MM.1S (cell line): ENCODE measurements around the gene SLCO2B1.
A peak's percentile ranks its signal among the peaks of the same experiment; 100 is the strongest.

Experiments used
- DNase-seq: peaks from one replicate; pipeline ENCODE4 v3.0.0-alpha.2; 2015
- H2AFZ ChIP-seq: fragments of 300-600 bp; sonication (generic); 2 replicates; pipeline ENCODE4 v1.6.0; 2016; ENCODE audit warnings: antibody characterized with exemption, low read length
- H3F3A ChIP-seq: fragments of 300-600 bp; sonication (generic); 2 replicates; pipeline ENCODE4 v1.6.1; 2016; ENCODE audit warnings: mild to moderate bottlenecking, antibody characterized with exemption, low read length, moderate library complexity, mixed read lengths; ENCODE audit not compliant: insufficient read depth
- H3K27ac ChIP-seq: fragments of 300-600 bp; sonication (generic); 2 replicates; pipeline ENCODE4 v1.5.1; 2016; ENCODE audit warnings: mild to moderate bottlenecking, low read length
- H3K27me3 ChIP-seq: fragments of 300-600 bp; sonication (generic); replicated peaks from 2 replicates; pipeline ENCODE4 v1.6.0; 2016; ENCODE audit warnings: low read length; ENCODE audit not compliant: insufficient read depth
- H3K36me3 ChIP-seq: fragments of 300-600 bp; sonication (generic); replicated peaks from 2 replicates; pipeline ENCODE4 v1.6.1; 2016; ENCODE audit warnings: mild to moderate bottlenecking, low read length, mixed read lengths; ENCODE audit not compliant: insufficient read depth
- H3K4me1 ChIP-seq: fragments of 300-600 bp; sonication (generic); 2 replicates; pipeline ENCODE4 v1.6.1; 2016; ENCODE audit warnings: low read length, mixed read lengths
- H3K4me2 ChIP-seq: fragments of 300-600 bp; sonication (generic); 2 replicates; pipeline ENCODE4 v1.6.0; 2016; ENCODE audit warnings: low read depth, low read length
- H3K4me3 ChIP-seq: fragments of 300-600 bp; sonication (generic); 2 replicates; pipeline ENCODE4 v1.5.1; 2016; ENCODE audit warnings: low read length, mixed read lengths
- H3K79me2 ChIP-seq: fragments of 300-600 bp; sonication (generic); 2 replicates; pipeline ENCODE4 v1.6.1; 2016; ENCODE audit warnings: mixed run types, low read length, mixed read lengths
- H3K9ac ChIP-seq: fragments of 300-600 bp; sonication (generic); 2 replicates; pipeline ENCODE4 v1.6.1; 2016; ENCODE audit warnings: low read length, mixed read lengths
- H3K9me2 ChIP-seq: fragments of 300-600 bp; sonication (generic); replicated peaks from 2 replicates; pipeline ENCODE4 v1.6.1; 2016; ENCODE audit warnings: mild to moderate bottlenecking, low read length, mixed read lengths; ENCODE audit not compliant: insufficient read depth
- H3K9me3 ChIP-seq: fragments of 300-600 bp; sonication (generic); replicated peaks from 2 replicates; pipeline ENCODE4 v1.6.1; 2016; ENCODE audit warnings: mild to moderate bottlenecking, low read length, mixed read lengths; ENCODE audit not compliant: insufficient read depth
- H4K20me1 ChIP-seq: fragments of 300-600 bp; sonication (generic); 2 replicates; pipeline ENCODE4 v1.6.1; 2016; ENCODE audit warnings: mild to moderate bottlenecking, low read length, moderate library complexity, mixed read lengths; ENCODE audit not compliant: insufficient read depth
- CTCF ChIP-seq: fragments of 300-600 bp; sonication (generic); IDR thresholded peaks from 2 replicates; pipeline ENCODE4 v1.5.1; 2016; ENCODE audit warnings: antibody characterized with exemption, low read length, mixed read lengths
- EZH2 ChIP-seq: fragments of 300-600 bp; sonication (generic); optimal IDR thresholded peaks from 2 replicates; pipeline ENCODE3; 2017; ENCODE audit warnings: low read depth, mild to moderate bottlenecking, antibody characterized with exemption, low read length, mixed read lengths
- EZH2phosphoT487 ChIP-seq: fragments of 300-600 bp; sonication (generic); IDR thresholded peaks from 2 replicates; pipeline ENCODE4 v1.6.1; 2018; ENCODE audit warnings: antibody characterized with exemption, low read length

Gene SLCO2B1

GRCh38 chr11:75225794-75226193 is 74.9 kb downstream of the SLCO2B1 start:
- TF ChIP-seq EZH2phosphoT487 (no peak), EZH2 (no peak)
- DNase-seq: no peak
- no peaks in the 10 kb centered on the region for H3K36me3 ChIP-seq
- no peaks in the 10 kb centered on the region for H3K9me3 ChIP-seq
- H3K79me2 ChIP-seq: no peaks in the 10 kb centered on the region
- H3K9ac ChIP-seq: no peak overlapping the region
- H3K27ac ChIP-seq: no peak overlapping the region
- H3K4me2 ChIP-seq: no peak overlapping the region
- no peaks in the 10 kb centered on the region for H3F3A ChIP-seq
- H3K4me1 ChIP-seq: no peaks in the 10 kb centered on the region
- H3K4me3 ChIP-seq: no peak overlapping the region
- no peaks in the 10 kb centered on the region for H4K20me1 ChIP-seq
- no peak overlapping the region for H2AFZ ChIP-seq
- no peaks in the 10 kb centered on the region; the same call in none of the 2 replicates for H3K27me3 ChIP-seq
- no peaks in the 10 kb centered on the region for H3K9me2 ChIP-seq

GRCh38 chr11:75229466-75229865 is 78.6 kb downstream of the SLCO2B1 start:
- no peak overlapping the region for H3K4me3 ChIP-seq
- H3K36me3 ChIP-seq: no peaks in the 10 kb centered on the region
- H3K9me2 ChIP-seq: no peaks in the 10 kb centered on the region
- no peaks in the 10 kb centered on the region for H3K9me3 ChIP-seq
- DNase-seq: no peak
- TF ChIP-seq CTCF (no peak), EZH2phosphoT487 (no peak)
- no peaks in the 10 kb centered on the region for H4K20me1 ChIP-seq
- H3F3A ChIP-seq: no peaks in the 10 kb centered on the region
- H3K4me2 ChIP-seq: no peak overlapping the region
- no peaks in the 10 kb centered on the region for H3K4me1 ChIP-seq
- H3K79me2 ChIP-seq: no peaks in the 10 kb centered on the region
- H3K27me3 ChIP-seq: peaks cover 11% of the 10 kb centered on the region
- no peak overlapping the region for H3K9ac ChIP-seq
- H3K27ac ChIP-seq: no peak overlapping the region
- H2AFZ ChIP-seq: no peak overlapping the region

- no peak overlapping the region for H3K9ac ChIP-seq
- H3K27me3 ChIP-seq: peaks cover 17% of the 10 kb centered on the region
- H3K9me2 ChIP-seq: no peaks in the 10 kb centered on the region
- H3K27ac ChIP-seq: no peak overlapping the region
- H3K79me2 ChIP-seq: no peaks in the 10 kb centered on the region
- no peak overlapping the region for H3K4me2 ChIP-seq
- H3K9me3 ChIP-seq: no peaks in the 10 kb centered on the region
- no peak overlapping the region for H3K4me3 ChIP-seq
- no peak for DNase-seq
- TF ChIP-seq EZH2 (no peak), EZH2phosphoT487 (no peak), CTCF (no peak)
- no peaks in the 10 kb centered on the region for H4K20me1 ChIP-seq
- H2AFZ ChIP-seq: no peak overlapping the region
- H3F3A ChIP-seq: no peaks in the 10 kb centered on the region
- H3K36me3 ChIP-seq: no peaks in the 10 kb centered on the region
- H3K4me1 ChIP-seq: no peaks in the 10 kb centered on the region
These were observed 79.7 kb downstream of the SLCO2B1 start for GRCh38 chr11:75230621-75231020.

GRCh38 chr11:75233754-75234172 is 82.9 kb downstream of the SLCO2B1 start:
- Histone ChIP-seq H3K27ac (no peak overlapping the region), H2AFZ (no peak overlapping the region), H4K20me1 (no peaks in the 10 kb centered on the region), H3F3A (no peaks in the 10 kb centered on the region), H3K9ac (no peak overlapping the region), H3K4me2 (no peak overlapping the region), H3K79me2 (no peaks in the 10 kb centered on the region), H3K27me3 (peaks cover 47% of the 10 kb centered on the region), H3K9me3 (no peaks in the 10 kb centered on the region), H3K4me3 (no peak overlapping the region), H3K9me2 (no peaks in the 10 kb centered on the region), H3K4me1 (no peaks in the 10 kb centered on the region), H3K36me3 (no peaks in the 10 kb centered on the region)
- TF ChIP-seq EZH2: no peak
- peak; percentile 41 for DNase-seq
